HepG2 (cell line): ENCODE measurements around the gene DDX39B.

Experiments used
- ARHGAP35 ChIP-seq: sonication (generic); formaldehyde crosslinking; IDR thresholded peaks from 2 replicates; pipeline ENCODE4 v1.9.0; 2022; ENCODE audit warnings: mild to moderate bottlenecking, inconsistent platforms, moderate library complexity, missing genetic modification reagents, borderline replicate concordance
- NR2F2 ChIP-seq: IDR thresholded peaks from 2 replicates; pipeline ENCODE4 v1.6.1; 2012; ENCODE audit warnings: low read depth, inconsistent platforms, borderline replicate concordance
- SIN3A ChIP-seq: IDR thresholded peaks from 2 replicates; pipeline ENCODE4 v1.6.1; 2011; ENCODE audit warnings: low read depth, mild to moderate bottlenecking, control low read depth, low read length, borderline replicate concordance
- ZMYM3 ChIP-seq: sonication (generic); formaldehyde crosslinking; IDR thresholded peaks from 2 replicates; pipeline ENCODE4 v1.5.1; 2020; ENCODE audit warnings: mild to moderate bottlenecking, missing genetic modification reagents
- ZNF234 ChIP-seq: sonication (generic); formaldehyde crosslinking; conservative IDR thresholded peaks from 2 replicates; pipeline ENCODE4 v1.5.1; 2020; ENCODE audit warnings: mild to moderate bottlenecking, missing genetic modification reagents
- ZNF766 ChIP-seq: sonication (generic); formaldehyde crosslinking; IDR thresholded peaks from 2 replicates; pipeline ENCODE4 v1.5.0; 2020; ENCODE audit warnings: missing genetic modification reagents, borderline replicate concordance
- TF ChIP-seq, protein P1 (sequence below): sonication (generic); formaldehyde crosslinking; IDR thresholded peaks from 2 replicates; pipeline ENCODE4 v1.5.0; 2020; ENCODE audit warnings: mild to moderate bottlenecking, missing genetic modification reagents, borderline replicate concordance

DNA sequence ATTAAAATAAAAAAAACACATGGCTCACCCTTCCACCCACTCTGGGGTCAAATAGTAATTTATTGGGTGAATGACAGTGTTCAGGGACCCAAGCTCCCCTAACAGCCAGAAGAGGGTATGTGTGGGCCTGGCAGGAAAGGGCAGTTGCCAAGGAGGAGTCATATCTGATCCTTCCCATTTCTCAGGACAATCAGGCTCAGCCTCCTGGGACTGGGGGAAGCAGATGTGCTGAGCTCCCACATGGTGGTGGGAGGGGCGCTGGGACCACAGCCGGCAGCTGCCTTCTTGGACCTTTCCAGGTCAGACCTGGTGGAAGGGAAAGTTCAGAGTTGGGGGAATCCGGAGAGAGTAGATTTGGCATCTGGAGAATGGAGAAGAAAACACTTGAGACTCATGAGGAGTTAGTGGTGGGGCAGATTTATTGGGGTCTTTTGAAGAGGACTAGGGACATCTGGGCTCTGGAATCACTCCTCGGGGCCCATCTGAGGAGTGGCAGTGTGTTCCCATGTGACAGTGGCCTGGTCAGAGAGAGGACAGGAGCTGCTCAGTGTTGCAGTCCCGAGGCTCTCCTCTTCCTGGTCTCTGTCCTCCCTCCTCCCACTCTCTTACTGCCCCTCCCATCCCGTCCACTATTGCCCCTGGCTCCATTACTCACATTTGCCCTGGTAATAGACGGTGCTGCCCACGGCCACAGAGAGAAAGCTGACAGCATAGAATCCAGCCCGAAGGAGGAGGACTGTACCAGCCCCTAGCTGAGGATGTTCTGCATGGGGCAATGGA, 47.3 kb upstream of the DDX39B start:
- no peak for TF ChIP-seq ZMYM3 (CRISPR knock-in tag)
- TF ChIP-seq, protein P1, sequence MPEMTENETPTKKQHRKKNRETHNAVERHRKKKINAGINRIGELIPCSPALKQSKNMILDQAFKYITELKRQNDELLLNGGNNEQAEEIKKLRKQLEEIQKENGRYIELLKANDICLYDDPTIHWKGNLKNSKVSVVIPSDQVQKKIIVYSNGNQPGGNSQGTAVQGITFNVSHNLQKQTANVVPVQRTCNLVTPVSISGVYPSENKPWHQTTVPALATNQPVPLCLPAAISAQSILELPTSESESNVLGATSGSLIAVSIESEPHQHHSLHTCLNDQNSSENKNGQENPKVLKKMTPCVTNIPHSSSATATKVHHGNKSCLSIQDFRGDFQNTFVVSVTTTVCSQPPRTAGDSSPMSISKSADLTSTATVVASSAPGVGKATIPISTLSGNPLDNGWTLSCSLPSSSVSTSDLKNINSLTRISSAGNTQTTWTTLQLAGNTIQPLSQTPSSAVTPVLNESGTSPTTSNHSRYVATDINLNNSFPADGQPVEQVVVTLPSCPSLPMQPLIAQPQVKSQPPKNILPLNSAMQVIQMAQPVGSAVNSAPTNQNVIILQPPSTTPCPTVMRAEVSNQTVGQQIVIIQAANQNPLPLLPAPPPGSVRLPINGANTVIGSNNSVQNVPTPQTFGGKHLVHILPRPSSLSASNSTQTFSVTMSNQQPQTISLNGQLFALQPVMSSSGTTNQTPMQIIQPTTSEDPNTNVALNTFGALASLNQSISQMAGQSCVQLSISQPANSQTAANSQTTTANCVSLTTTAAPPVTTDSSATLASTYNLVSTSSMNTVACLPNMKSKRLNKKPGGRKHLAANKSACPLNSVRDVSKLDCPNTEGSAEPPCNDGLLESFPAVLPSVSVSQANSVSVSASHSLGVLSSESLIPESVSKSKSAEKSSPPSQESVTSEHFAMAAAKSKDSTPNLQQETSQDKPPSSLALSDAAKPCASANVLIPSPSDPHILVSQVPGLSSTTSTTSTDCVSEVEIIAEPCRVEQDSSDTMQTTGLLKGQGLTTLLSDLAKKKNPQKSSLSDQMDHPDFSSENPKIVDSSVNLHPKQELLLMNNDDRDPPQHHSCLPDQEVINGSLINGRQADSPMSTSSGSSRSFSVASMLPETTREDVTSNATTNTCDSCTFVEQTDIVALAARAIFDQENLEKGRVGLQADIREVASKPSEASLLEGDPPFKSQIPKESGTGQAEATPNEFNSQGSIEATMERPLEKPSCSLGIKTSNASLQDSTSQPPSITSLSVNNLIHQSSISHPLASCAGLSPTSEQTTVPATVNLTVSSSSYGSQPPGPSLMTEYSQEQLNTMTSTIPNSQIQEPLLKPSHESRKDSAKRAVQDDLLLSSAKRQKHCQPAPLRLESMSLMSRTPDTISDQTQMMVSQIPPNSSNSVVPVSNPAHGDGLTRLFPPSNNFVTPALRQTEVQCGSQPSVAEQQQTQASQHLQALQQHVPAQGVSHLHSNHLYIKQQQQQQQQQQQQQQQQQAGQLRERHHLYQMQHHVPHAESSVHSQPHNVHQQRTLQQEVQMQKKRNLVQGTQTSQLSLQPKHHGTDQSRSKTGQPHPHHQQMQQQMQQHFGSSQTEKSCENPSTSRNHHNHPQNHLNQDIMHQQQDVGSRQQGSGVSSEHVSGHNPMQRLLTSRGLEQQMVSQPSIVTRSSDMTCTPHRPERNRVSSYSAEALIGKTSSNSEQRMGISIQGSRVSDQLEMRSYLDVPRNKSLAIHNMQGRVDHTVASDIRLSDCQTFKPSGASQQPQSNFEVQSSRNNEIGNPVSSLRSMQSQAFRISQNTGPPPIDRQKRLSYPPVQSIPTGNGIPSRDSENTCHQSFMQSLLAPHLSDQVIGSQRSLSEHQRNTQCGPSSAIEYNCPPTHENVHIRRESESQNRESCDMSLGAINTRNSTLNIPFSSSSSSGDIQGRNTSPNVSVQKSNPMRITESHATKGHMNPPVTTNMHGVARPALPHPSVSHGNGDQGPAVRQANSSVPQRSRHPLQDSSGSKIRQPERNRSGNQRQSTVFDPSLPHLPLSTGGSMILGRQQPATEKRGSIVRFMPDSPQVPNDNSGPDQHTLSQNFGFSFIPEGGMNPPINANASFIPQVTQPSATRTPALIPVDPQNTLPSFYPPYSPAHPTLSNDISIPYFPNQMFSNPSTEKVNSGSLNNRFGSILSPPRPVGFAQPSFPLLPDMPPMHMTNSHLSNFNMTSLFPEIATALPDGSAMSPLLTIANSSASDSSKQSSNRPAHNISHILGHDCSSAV, result no peak
- no peak for TF ChIP-seq NR2F2
- no peak for TF ChIP-seq ZNF766
- TF ChIP-seq ZNF234 (CRISPR knock-in tag), result no peak
- TF ChIP-seq SIN3A, result no peak
- TF ChIP-seq ARHGAP35 (CRISPR knock-in tag), result no peak
